ENCODE data around the gene DDAH1. TPM values are rescaled to one million over a fixed set of nuclear protein-coding genes. Genes with fewer than 3 reads are reported as not detected.

The DDAH1 gene
- total and polyA plus RNA-seq, 2 experiments from 2014 or later: 29.4 to 41.7 TPM

GRCh38 chr1:85467036-85467435, 2.1 kb upstream of the DDAH1 start (continued):
- TF ChIP-seq ZNF462 (CRISPR knock-in tag; IDR thresholded peaks at IDR 0.05): no peak
- TF ChIP-seq EZH2phosphoT487 (IDR thresholded peaks at IDR 0.05; ENCODE audit: unreplicated experiment): no peak
- TF ChIP-seq NANOG (IDR thresholded peaks at IDR 0.05; ENCODE audit: borderline replicate concordance): no peak
- no peak for TF ChIP-seq EZH2 (IDR thresholded peaks at IDR 0.05; ENCODE audit: low read depth, unreplicated experiment)

- DNase-seq (ENCODE audit: low spot score): no peak
- no peaks in the 10 kb centered on the region for H3K9me3 Mint-ChIP-seq
- Histone ChIP-seq H3K4me3 (peak overlapping the region; percentile 75), H3K79me2 (replicated peaks; ENCODE audit: insufficient read depth) (peaks cover 27% of the 10 kb centered on the region), H3K4me1 (ENCODE audit: insufficient read depth) (peaks cover 19% of the 10 kb centered on the region), H2AFZ (peak overlapping the region; percentile 98), H3F3A (replicated peaks; ENCODE audit: low read depth) (peaks cover 7% of the 10 kb centered on the region; the same call in 1 of the 2 replicates), H3K27ac (ENCODE audit: low read depth) (no peak overlapping the region), H3K36me3 (ENCODE audit: insufficient read depth) (no peaks in the 10 kb centered on the region), H3K4me2 (peak overlapping the region; percentile 95), H3K27me3 (ENCODE audit: insufficient read depth) (peaks cover 41% of the 10 kb centered on the region), H3K9me2 (ENCODE audit: insufficient read depth) (no peaks in the 10 kb centered on the region; the same call in 1 of the 2 replicates), H4K20me1 (replicated peaks; ENCODE audit: insufficient read depth) (0 out of 2 replicates have a peak, but pooled peaks cover 6% of the 10 kb centered on the region)
- TF ChIP-seq CTCF (conservative IDR thresholded peaks at IDR 0.05; ENCODE audit: low read depth in 2 of 2) (no peak), NANOG (IDR thresholded peaks at IDR 0.05; ENCODE audit: borderline replicate concordance) (no peak)
- peak overlapping the region; percentile 68 for H3K4me3 Mint-ChIP-seq
- peaks cover 34% of the 10 kb centered on the region for H3K4me1 Mint-ChIP-seq
- H3K27ac Mint-ChIP-seq: no peak overlapping the region
- ATAC-seq: no peak
- no peaks in the 10 kb centered on the region for H3K36me3 Mint-ChIP-seq (ENCODE audit: low read depth)
- peaks cover 25% of the 10 kb centered on the region for H3K27me3 Mint-ChIP-seq (ENCODE audit: insufficient read depth, low read depth, poor library complexity)
These were observed 801 bp upstream of the DDAH1 start for GRCh38 chr1:85465786-85466134.

All from GM23338 (cell line).